Prostate gland (tissue), 2 donors: ENCODE measurements around the gene LOXL4. TPM values are rescaled to one million over a fixed set of nuclear protein-coding genes. Genes with fewer than 3 reads are reported as not detected.

ENCODE experiments used
- DNase-seq: peaks from one replicate; pipeline ENCODE4 v3.0.0-alpha.2; 2019; ENCODE audit warnings: low spot score
- H3K27ac ChIP-seq, 2 donors: fragments of 200-600 bp; sonication (generic); 2 replicates each; pipeline ENCODE4 v1.5.1; 2017 to 2019
- H3K27me3 ChIP-seq: fragments of 200-600 bp; sonication (generic); replicated peaks from 2 replicates; pipeline ENCODE4 v1.5.1; 2019; ENCODE audit not compliant: insufficient read depth
- H3K36me3 ChIP-seq, 2 donors: fragments of 200-600 bp; sonication (generic); 1 replicate in 1 of 2; 2 replicates in 1 of 2; pipeline versions ENCODE4 v1.5.1 to v1.8.1; 2017 to 2019
- H3K4me1 ChIP-seq: fragments of 200-600 bp; sonication (generic); replicated peaks from 2 replicates; pipeline ENCODE4 v1.5.1; 2019
- H3K4me3 ChIP-seq, 2 donors: fragments of 200-600 bp; sonication (generic); 2 replicates each; pipeline ENCODE4 v1.5.1; 2017 to 2019
- H3K9me3 ChIP-seq: fragments of 200-600 bp; sonication (generic); 2 replicates; pipeline ENCODE4 v1.5.1; 2017
- POLR2A ChIP-seq: fragments of 450-650 bp; IDR thresholded peaks from one replicate; pipeline ENCODE4 v1.6.1; 2016; ENCODE audit warnings: antibody characterized with exemption, mild to moderate bottlenecking
- POLR2AphosphoS5 ChIP-seq: sonication (generic); formaldehyde crosslinking; IDR thresholded peaks from one replicate; pipeline ENCODE4 v1.6.1; 2017; ENCODE audit warnings: antibody characterized with exemption
- WGBS: methylation state at CpG from one replicate; pipeline ENCODE4 v1.1.5; 2018; 5-methylcytosine and 5-hydroxymethylcytosine counted together
- intact Hi-C: fragments of 100-400 bp; cut with DNase I; formaldehyde crosslinking; loops from one replicate; pipeline ENCODE4 v1.14.2; 2022
- total RNA-seq, 2 donors: library from RNA; depleted of rRNA; stranded (reverse); fragments of >200 nt; gene quantifications; one replicate each; pipeline ENCODE4 v1.1.0, GENCODE V29; 2016
- TF ChIP-seq, protein P1 (sequence below), 4 experiments: fragments of 200-600 bp in 2 of 4; fragments of 450-650 bp in 2 of 4; sonication (generic) in 2 of 4; IDR thresholded peaks; 1 replicate in 3 of 4; 2 replicates in 1 of 4; pipeline ENCODE4 v1.5.1; 2016 to 2019; ENCODE audit warnings: antibody characterized with exemption in 4 of 4, mild to moderate bottlenecking in 2 of 4, moderate library complexity in 2 of 4

The LOXL4 gene
- total RNA-seq, 2 donors from 2014 or later = 7.4 to 26.8 TPM

DNA sequence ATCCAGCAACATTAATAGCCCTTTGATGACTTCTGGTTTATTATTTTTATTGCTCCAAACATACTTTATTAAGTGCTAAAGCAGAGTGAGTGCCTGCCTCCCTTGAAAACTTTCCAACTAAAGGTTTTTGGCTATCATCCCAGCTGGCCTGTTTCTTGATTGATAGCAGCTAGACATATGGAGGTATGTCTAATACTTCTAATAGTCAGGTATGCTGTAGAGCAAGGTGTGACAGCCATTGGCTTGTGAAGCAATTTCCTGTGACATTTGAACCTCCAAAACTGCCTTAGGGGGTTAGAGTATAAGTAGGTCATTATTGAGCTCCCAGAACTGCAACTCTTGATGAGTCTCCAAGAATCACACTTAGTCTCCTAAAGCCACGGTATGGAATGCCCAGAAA lies 55.8 kb downstream of the LOXL4 start:
- H3K9me3 ChIP-seq = no peaks in the 10 kb centered on the region
- 21% methylated on average over 1 of the region's 1 CpG for WGBS
- no peaks in the 10 kb centered on the region for H3K36me3 ChIP-seq
- no peak overlapping the region for H3K4me3 ChIP-seq
- TF ChIP-seq POLR2A (no peak), POLR2AphosphoS5 (no peak)
- TF ChIP-seq, protein P1, sequence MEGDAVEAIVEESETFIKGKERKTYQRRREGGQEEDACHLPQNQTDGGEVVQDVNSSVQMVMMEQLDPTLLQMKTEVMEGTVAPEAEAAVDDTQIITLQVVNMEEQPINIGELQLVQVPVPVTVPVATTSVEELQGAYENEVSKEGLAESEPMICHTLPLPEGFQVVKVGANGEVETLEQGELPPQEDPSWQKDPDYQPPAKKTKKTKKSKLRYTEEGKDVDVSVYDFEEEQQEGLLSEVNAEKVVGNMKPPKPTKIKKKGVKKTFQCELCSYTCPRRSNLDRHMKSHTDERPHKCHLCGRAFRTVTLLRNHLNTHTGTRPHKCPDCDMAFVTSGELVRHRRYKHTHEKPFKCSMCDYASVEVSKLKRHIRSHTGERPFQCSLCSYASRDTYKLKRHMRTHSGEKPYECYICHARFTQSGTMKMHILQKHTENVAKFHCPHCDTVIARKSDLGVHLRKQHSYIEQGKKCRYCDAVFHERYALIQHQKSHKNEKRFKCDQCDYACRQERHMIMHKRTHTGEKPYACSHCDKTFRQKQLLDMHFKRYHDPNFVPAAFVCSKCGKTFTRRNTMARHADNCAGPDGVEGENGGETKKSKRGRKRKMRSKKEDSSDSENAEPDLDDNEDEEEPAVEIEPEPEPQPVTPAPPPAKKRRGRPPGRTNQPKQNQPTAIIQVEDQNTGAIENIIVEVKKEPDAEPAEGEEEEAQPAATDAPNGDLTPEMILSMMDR (IDR thresholded peaks at IDR 0.05) = no peak
- no peaks in the 10 kb centered on the region for H3K4me1 ChIP-seq
- no peaks in the 10 kb centered on the region for H3K27me3 ChIP-seq
- intact Hi-C loops = no loop called here
- no peak for DNase-seq
- H3K27ac ChIP-seq = no peak overlapping the region

DNA sequence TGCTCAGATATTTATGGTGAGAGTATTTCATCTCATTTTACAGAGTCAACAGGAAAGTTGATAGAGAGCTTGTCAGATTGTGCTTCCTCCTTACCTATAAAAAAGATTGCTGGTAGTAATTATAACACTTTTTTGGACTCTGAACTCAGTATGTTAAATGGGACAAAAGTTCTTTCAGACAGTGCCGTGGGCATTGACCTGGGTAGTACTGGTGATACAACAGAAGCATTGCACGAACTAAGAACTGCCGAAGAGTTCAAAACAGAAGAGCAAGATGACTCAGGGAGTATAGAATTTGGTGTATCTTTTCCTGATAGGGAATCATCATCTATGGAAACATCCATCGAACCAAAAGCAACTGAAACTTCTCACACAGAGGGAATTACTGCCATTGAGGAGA lies 58.6 kb downstream of the LOXL4 start:
- H3K27me3 ChIP-seq = no peaks in the 10 kb centered on the region
- intact Hi-C loops = no loop called here
- TF ChIP-seq POLR2AphosphoS5 (no peak), POLR2A (no peak)
- TF ChIP-seq, protein P1 (IDR thresholded peaks at IDR 0.05) = no peak
- no peak for DNase-seq
- no peaks in the 10 kb centered on the region for H3K9me3 ChIP-seq
- no peak overlapping the region for H3K27ac ChIP-seq
- H3K4me3 ChIP-seq = no peak overlapping the region
- H3K4me1 ChIP-seq = no peaks in the 10 kb centered on the region
- whole genome bisulfite sequencing = 93% methylated on average over 4 of the region's 4 CpGs
- no peaks in the 10 kb centered on the region for H3K36me3 ChIP-seq

- no peak for DNase-seq
- Histone ChIP-seq H3K9me3 (no peaks in the 10 kb centered on the region), H3K27ac (no peak overlapping the region), H3K4me1 (no peaks in the 10 kb centered on the region), H3K27me3 (no peaks in the 10 kb centered on the region), H3K4me3 (no peak overlapping the region), H3K36me3 (no peaks in the 10 kb centered on the region)
- intact Hi-C loops = no loop called here
- TF ChIP-seq, protein P1 (IDR thresholded peaks at IDR 0.05) = no peak
- TF ChIP-seq POLR2AphosphoS5 = no peak
- 98% methylated on average over 2 of the region's 2 CpGs for WGBS
Measured at GRCh38 chr10:98208925-98209324, 59.1 kb downstream of the LOXL4 start.

- TF ChIP-seq, protein P1 (IDR thresholded peaks at IDR 0.05) = no peak
- TF ChIP-seq POLR2AphosphoS5 (no peak), POLR2A (no peak)
- no peak for DNase-seq
- no peak overlapping the region for H3K27ac ChIP-seq
- H3K27me3 ChIP-seq = no peaks in the 10 kb centered on the region
- no peaks in the 10 kb centered on the region for H3K4me1 ChIP-seq
- intact Hi-C loops = no loop called here
- WGBS = 95% methylated on average over 2 of the region's 2 CpGs
- H3K9me3 ChIP-seq = no peaks in the 10 kb centered on the region
- H3K4me3 ChIP-seq = no peak overlapping the region
- H3K36me3 ChIP-seq = no peaks in the 10 kb centered on the region
Measured at GRCh38 chr10:98205351-98205750, 62.6 kb downstream of the LOXL4 start.

DNA sequence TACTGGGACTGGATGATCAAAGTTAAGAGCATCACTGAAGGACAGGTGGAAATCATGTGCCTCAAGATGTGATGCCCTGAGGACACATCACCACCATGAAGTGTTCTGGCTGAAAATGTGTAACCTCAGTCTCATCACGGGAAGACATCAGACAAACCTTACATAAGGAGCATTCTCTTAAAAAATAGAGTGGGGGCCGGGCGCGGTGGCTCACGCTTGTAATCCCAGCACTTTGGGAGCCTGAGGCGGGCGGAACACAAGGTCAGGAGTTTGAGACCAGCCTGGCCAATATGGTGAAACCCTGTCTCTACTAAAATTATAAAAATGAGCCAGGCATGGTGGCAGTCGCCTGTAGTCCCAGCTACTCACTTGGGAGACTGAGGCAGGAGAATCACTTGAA lies 65.6 kb downstream of the LOXL4 start:
- 89% methylated on average over 8 of the region's 8 CpGs for WGBS
- Histone ChIP-seq H3K27ac (no peak overlapping the region), H3K27me3 (no peaks in the 10 kb centered on the region), H3K9me3 (no peaks in the 10 kb centered on the region), H3K4me1 (no peaks in the 10 kb centered on the region), H3K36me3 (no peaks in the 10 kb centered on the region), H3K4me3 (no peak overlapping the region)
- intact Hi-C loops = no loop called here
- DNase-seq = no peak
- TF ChIP-seq POLR2A (no peak), POLR2AphosphoS5 (no peak)
- TF ChIP-seq, protein P1 (IDR thresholded peaks at IDR 0.05) = no peak
